Hematopoietic multipotent progenitor cell treated with erythropoietin and hydrocortisone succinate and interleukin-3 and kit ligand, for 4 days (in vitro differentiated cells): ENCODE data around the gene SNRNP48.

ENCODE experiments used
- DNase-seq: peaks from one replicate; pipeline ENCODE4 v3.0.0-alpha.2; 2015

The SNRNP48 gene

DNA sequence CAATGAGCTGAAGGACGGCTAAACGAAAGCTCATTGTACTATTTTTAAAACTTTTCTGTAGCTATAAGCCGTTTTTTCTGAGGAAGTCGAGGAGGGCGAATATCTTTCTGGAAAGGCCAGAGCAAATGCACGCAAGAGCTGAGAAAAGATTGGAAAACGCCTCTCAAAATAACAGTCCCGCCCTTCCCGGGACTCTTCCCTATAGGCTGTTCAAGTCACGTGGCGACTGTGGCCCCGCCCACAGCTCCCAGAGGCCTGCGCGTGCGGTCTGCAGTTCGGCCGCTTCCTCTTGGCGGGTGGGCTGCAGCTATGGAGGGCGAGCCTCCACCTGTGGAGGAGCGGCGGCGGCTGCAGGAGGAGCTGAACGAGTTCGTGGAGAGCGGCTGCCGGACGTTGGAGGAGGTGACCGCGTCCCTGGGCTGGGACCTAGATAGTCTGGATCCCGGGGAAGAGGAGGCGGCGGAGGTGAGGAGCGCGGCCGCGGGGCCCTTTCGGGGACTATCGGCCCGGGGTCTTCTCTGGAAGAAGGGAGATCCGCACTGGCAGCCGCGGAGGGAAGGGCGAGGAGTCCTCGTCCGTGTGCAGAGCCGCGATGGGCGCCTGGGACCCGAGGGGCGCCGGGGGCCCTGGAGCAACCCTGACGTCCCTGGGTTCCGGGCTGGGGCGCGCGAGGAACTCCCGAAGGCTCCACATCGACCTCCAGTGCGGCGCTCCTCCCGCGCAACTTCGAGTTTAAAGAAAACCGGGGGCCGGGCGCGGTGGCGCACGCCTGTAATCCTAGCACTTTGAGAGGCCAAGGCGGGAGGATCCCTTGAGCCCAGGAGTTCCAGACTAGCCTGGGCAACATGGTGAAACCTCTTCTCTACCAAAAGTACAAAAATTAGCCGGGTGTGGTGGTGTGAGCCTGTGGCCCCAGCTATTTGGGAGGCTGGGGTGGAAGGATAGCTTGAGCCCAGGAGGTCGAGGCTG lies at the start of gene SNRNP48:
Gene SNRNP48 (plus strand): TSS at position 250 of the 969 bp plus-strand sequence. CDS start 60 bp downstream, at position 310.
- DNase-seq, result peak; percentile 98

GRCh38 chr6:7540595-7540994 lies 49.4 kb upstream of the SNRNP48 start:
- peak; percentile 14 for DNase-seq

- peak; percentile 35 for DNase-seq
These were observed 48.6 kb upstream of the SNRNP48 start, which contains the start of gene DSP for GRCh38 chr6:7541175-7542064. TSS of gene DSP (plus strand) at chr6:7541671. CDS start at chr6:7541916, 245 bp downstream.

DNA sequence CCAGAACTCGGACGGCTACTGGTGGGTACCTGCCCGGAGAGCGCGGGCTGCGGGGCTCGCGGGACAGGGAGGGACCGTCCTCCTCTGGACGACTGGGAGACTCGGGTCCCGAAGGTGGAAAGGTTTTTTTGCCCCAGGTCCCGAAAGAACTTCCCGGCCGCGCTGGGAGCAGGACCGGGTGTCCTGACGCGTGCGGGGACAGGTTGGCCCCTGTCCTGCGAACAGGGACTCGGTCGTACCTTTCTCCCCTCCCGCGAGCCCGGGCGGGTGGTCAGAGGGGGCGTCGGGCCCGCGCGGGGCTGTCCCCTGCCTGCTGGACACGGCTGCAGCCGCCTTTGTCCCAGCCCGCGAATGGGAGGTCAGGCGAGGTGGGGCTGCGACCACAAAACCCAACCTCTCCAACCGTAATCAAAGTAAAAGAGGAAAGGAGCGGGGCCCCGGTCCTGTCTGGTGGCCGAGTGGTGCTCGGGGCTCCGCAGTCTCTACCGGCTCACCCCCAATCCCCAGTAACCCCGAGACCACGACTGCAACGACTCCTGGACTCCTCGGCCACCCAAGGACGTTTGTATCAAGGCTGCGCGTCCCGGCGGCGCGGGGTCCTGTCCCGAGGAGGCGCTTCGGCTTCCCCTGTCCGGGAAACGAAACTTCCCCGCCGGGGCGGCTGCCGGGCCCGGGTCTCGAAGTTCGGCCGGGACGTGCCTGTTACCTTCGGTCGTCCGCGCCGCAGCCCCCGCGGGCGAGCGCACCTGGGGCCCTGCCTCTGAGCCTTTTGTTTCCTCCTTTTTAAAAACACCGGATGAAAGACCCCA lies 47.7 kb upstream of the SNRNP48 start:
- peak; percentile 6 for DNase-seq

DNA sequence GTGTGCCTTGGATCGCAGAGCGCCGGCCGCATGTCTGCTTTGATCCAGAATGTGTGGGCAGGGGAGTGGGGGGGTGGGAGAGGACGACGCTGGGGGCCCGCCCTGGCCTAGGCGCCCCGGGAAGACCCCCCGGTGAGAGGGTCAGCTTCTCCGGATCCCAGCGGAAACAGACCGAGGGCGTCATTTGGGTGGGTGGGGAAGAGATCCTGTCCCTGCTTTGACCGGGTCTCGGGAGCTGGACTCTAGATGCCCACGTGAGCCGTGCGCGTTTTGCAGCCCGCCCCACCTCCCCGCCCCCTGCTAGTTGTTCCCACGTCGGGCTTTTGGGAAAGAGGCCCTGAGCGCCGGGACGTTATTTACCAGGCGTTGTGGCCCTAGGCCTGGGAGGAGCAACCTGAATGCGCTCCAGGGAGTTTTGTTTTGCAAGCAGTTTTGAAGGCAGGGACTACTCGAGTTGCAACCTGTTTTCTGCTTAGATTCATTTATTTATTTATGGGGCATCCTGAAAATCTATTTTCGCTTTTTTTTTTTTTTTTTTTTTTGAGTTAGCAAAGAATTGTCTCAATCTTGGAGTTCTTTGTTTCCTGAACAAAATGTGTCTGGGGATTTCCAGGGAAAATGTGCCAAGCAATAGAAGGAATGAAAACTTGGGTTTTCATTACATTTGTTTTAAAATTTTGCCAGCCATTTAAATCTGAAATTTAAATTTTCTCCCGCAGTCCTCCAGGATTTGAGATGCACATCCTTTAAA lies 46.9 kb upstream of the SNRNP48 start:
- peak; percentile 18 for DNase-seq

- DNase-seq, result no peak
These were observed 46.1 kb upstream of the SNRNP48 start for GRCh38 chr6:7543789-7544424.

GRCh38 chr6:7544597-7544996 lies 45.4 kb upstream of the SNRNP48 start:
- no peak for DNase-seq

DNA sequence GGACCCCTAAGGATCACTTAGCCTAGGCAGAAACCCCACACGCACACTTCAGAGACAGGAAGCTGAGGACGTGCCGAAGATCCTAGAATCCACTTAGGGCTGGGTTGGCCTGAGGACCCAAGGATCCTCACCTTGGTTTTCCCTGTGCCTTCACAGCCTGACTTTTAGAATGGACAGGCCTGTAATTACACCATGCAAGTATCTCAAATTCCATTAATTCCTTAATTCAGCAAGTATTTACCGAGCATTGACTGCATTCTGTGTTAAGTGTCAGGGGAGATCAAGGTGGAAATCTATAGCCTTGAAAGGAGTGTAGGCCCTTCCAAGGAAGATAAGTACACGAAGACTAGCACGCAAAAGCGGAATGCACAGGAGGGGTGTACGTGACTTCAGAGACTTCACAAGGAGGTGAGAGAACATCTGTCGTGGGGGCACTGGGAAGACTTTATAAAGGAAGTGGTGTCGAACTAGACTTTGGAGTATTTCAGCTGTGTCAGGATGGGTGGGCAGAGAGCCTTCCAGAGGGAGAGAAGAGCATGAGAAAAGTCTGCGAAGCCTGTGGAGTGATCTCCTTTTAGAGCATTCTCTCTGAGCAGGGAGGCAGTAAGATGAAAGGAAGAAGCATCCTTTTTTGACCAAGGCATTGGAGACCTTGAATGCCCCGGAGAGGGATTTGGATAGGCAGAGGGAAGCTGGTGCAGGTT lies 44.5 kb upstream of the SNRNP48 start:
- DNase-seq, result no peak

- DNase-seq, result no peak
These were observed 44.0 kb upstream of the SNRNP48 start for GRCh38 chr6:7546020-7546369.

GRCh38 chr6:7546383-7546782 lies 43.6 kb upstream of the SNRNP48 start:
- DNase-seq, result no peak

DNA sequence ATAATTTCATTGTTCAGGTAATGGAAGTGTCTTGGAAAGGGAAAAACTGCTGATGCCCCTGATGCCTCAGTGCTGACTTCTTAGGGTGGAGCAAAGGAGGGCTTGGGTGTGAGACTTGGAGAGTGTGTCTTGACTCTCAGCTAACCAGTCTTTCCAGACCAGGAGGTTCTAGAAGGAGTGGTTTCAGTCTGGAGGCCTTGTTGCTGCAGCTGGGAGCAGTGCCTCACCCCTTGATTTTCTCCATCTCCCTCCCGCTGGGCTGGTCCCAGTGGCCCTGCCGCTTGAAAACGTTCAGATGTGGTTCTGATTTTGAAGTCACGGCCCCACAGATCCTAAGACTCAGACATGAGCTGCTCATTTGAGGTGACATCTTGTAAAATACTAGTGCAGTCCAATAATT lies 43.1 kb upstream of the SNRNP48 start:
- DNase-seq, result no peak

- no peak for DNase-seq
These were observed 42.7 kb upstream of the SNRNP48 start for GRCh38 chr6:7547315-7547714.

GRCh38 chr6:7550433-7550801 lies 39.6 kb upstream of the SNRNP48 start:
- DNase-seq, result no peak

- no peak for DNase-seq
These were observed 35.3 kb upstream of the SNRNP48 start for GRCh38 chr6:7554533-7555275.

GRCh38 chr6:7555671-7556070 lies 34.3 kb upstream of the SNRNP48 start:
- no peak for DNase-seq

- no peak for DNase-seq
These were observed 33.4 kb upstream of the SNRNP48 start for GRCh38 chr6:7556394-7557106.

DNA sequence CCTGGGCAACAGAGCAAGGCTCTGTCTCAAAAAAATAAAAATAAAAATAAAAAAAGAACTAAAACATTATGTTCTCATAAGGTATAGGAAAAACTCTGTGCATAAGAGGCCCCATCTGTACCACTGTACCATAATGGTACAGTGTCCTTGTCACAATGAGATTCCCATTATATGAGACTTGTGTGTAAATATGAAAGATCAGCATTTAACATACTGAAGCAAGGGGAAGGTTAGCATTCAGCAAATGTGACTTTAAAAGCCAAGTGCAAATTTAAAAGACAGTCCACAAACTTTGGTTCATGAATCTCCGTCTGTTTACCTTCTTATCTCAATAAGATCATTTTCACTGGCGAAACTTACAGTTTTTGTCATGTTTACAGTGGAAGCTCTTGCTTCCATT lies 32.3 kb upstream of the SNRNP48 start:
- DNase-seq, result no peak

- DNase-seq, result no peak
These were observed 31.2 kb upstream of the SNRNP48 start for GRCh38 chr6:7558781-7559180.

DNA sequence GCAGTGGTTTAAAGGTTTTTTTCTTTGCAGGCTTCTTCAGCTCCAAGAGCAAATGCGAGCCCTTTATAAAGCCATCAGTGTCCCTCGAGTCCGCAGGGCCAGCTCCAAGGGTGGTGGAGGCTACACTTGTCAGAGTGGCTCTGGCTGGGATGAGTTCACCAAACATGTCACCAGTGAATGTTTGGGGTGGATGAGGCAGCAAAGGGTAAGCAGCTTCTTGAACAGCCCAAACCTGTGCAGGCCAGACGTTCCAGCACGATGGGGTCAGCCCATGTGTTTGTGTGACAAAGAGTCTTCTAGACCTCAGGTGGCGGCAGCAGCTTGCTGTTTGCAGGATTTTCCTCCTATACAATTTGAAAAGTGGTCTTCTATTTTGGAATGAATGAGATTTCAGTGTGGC lies 30.8 kb upstream of the SNRNP48 start:
- DNase-seq, result no peak
